Mesothelial cell of epicardium (in vitro differentiated cells): ENCODE data around the gene MGAT5. TPM values are rescaled to one million over a fixed set of nuclear protein-coding genes. Genes with fewer than 3 reads are reported as not detected.

ENCODE experiments used
- DNase-seq, 2 experiments: peaks; one replicate each; pipeline ENCODE4 v3.0.0; 2021; ENCODE audit warnings: low spot score in 2 of 2; ENCODE audit not compliant: unreplicated experiment in 2 of 2
- H3K27ac Mint-ChIP-seq: 2 replicates; pipeline ENCODE4 v1.8.0; 2021; ENCODE audit warnings: mixed read lengths
- H3K27me3 Mint-ChIP-seq: 2 replicates; pipeline ENCODE4 v1.8.0; 2021; ENCODE audit warnings: low read depth, mixed read lengths
- H3K36me3 Mint-ChIP-seq: 2 replicates; pipeline ENCODE4 v1.8.0; 2021; ENCODE audit warnings: mixed read lengths
- H3K4me1 Mint-ChIP-seq: 2 replicates; pipeline ENCODE4 v1.8.0; 2021; ENCODE audit warnings: mixed read lengths
- H3K4me3 Mint-ChIP-seq: 2 replicates; pipeline ENCODE4 v1.8.0; 2021; ENCODE audit warnings: mild to moderate bottlenecking, moderate library complexity, mixed read lengths
- H3K9me3 Mint-ChIP-seq: 2 replicates; pipeline ENCODE4 v1.8.0; 2021; ENCODE audit warnings: mixed read lengths
- total RNA-seq: library from RNA; stranded (reverse); gene quantifications from 3 replicates; pipeline ENCODE4 v1.2.1, GENCODE V29; 2021
- TF ChIP-seq, protein P1 (sequence below): fragments of 200-600 bp; sonication (generic); IDR thresholded peaks from one replicate; pipeline ENCODE4 v1.5.0; 2021; ENCODE audit warnings: antibody characterized with exemption; ENCODE audit not compliant: unreplicated experiment

The MGAT5 gene
- total RNA-seq, 1 donor from 2014 or later = 41.1 TPM

DNA sequence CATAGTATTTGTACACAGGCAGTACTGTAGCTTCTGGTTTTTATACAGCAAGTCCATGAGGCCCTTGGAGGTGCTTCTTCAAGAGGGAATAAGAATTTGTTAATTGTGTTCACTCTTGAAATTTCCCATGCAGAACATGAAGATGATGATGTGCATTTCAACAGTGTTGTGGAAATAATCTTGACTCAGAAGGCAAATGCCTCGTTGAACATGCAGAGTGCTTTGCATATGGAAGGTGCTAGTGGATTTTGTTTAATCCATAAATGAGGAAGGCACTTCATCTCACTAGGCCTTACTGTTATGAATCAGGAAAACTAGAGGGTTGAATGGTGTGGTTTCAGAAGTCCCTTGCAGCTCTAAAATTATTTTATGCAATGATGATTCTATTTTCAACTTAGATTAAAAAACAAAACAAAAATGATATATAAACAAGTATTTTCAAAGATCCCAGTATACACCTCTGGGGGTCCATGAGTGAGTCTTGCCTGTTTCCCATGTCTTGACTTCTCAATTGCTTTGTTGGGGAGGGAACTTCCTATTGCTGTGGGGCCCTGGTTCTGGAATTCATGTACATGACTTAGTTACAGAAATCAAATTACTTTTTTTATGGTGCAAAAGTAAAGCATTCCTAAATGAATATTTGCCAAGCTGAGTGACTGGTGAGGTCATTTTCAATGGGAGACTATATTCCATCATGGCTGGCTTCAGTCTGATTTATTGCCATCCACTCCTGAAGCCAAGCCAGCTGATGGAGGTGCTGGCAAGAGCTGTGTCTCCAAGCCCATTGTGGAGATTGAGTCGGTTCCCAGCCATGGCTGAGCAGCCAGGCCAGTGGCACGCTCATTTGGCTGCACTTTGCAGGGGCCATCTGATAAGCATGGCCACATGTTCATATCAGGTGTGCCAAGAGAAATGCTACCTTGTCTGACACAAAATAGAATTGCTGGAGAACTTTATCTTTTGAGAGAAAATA is 56.5 kb downstream of the MGAT5 start:
- TF ChIP-seq, protein P1, sequence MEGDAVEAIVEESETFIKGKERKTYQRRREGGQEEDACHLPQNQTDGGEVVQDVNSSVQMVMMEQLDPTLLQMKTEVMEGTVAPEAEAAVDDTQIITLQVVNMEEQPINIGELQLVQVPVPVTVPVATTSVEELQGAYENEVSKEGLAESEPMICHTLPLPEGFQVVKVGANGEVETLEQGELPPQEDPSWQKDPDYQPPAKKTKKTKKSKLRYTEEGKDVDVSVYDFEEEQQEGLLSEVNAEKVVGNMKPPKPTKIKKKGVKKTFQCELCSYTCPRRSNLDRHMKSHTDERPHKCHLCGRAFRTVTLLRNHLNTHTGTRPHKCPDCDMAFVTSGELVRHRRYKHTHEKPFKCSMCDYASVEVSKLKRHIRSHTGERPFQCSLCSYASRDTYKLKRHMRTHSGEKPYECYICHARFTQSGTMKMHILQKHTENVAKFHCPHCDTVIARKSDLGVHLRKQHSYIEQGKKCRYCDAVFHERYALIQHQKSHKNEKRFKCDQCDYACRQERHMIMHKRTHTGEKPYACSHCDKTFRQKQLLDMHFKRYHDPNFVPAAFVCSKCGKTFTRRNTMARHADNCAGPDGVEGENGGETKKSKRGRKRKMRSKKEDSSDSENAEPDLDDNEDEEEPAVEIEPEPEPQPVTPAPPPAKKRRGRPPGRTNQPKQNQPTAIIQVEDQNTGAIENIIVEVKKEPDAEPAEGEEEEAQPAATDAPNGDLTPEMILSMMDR = no peak
- DNase-seq = no peak
- Mint-ChIP-seq H3K4me3 (no peak overlapping the region), H3K27me3 (no peaks in the 10 kb centered on the region), H3K36me3 (peaks cover 5% of the 10 kb centered on the region), H3K4me1 (peaks cover 16% of the 10 kb centered on the region), H3K27ac (no peak overlapping the region), H3K9me3 (peaks cover 8% of the 10 kb centered on the region)

DNA sequence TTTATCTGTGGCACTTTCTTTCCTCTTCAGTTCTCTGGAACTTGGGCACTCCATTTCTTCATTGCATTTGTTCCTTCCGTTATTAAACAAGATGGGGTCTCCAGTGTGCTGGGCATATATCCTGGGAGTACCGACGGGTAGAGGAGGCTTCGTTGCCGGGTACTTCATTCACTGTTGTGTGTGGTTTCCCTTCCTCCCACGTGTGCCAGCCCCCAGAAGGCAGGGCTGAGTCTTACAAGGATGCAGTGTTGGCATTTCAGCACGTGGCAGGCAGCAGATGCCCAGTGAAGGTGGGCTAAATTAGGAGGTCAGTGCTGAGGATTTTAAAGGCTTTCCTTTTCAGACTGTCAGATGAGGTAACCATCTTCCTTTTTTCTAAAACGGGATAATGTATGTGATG is 58.6 kb downstream of the MGAT5 start:
- Mint-ChIP-seq H3K4me3 (no peak overlapping the region), H3K9me3 (peaks cover 8% of the 10 kb centered on the region), H3K27ac (no peak overlapping the region), H3K36me3 (peaks cover 5% of the 10 kb centered on the region), H3K27me3 (no peaks in the 10 kb centered on the region), H3K4me1 (peaks cover 11% of the 10 kb centered on the region)
- no peak for DNase-seq
- TF ChIP-seq, protein P1 = no peak

DNA sequence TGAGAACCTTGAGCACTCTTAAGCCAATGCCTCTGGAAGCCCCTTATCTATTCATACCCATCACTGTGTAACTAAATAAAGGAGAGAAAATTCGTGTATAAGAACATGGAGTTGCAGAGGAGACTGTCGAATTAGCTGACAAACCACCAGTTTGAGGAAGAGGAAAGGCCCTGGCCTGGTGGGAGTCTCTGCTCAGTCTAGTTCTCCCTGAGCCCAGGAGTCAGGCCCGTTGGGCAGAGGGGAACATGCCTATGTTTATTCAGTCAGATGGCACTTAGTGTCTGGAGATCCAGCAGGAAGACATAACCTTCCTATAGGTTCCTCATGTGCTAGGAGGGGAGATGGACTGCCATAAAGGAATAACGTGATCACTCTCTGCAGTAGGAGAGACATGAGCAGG is 60.3 kb downstream of the MGAT5 start:
- H3K27ac Mint-ChIP-seq = peak overlapping the region; percentile 19

DNA sequence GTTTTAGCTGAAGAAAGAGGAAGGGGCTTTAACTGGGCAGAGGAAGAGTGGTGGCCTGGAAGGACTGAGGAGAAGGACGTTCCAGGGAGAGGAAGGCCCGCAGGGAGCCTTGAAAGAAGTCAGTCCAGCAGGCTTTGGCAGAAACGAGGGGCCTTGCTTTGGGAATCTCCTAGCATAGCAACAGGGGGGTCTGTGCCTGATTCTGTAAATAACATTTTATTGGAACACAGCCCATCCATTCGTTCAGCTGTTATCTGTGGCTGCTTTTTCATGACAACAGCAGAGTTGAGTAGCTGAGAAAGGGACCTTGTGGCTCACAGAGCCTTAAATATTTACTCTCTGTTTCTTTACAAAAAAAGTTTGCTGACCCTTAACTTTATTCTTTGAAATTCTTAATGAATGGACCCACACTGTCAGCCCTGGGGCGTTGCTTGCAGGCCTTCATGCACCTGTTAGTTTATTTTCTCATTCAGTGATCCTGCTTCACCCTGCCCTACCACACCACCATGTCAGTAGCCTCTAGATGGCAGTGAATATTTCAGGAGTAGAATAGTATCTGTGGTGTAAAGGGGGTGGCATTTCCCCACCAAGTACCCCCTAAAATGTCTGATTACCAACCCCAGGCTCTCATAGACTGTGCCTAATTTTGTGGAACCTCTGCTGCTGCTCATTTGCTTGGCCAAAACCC is 61.0 kb downstream of the MGAT5 start:
- no peak overlapping the region for H3K4me3 Mint-ChIP-seq
- no peaks in the 10 kb centered on the region for H3K9me3 Mint-ChIP-seq
- DNase-seq = no peak
- H3K27ac Mint-ChIP-seq = peak overlapping the region; percentile 19
- peaks cover 4% of the 10 kb centered on the region for H3K36me3 Mint-ChIP-seq
- TF ChIP-seq, protein P1 = no peak
- H3K27me3 Mint-ChIP-seq = no peaks in the 10 kb centered on the region
- H3K4me1 Mint-ChIP-seq = peaks cover 9% of the 10 kb centered on the region

More for the DNA sequence above, 60.3 kb downstream of the MGAT5 start:
- H3K9me3 Mint-ChIP-seq = peaks cover 4% of the 10 kb centered on the region
- DNase-seq = no peak
- peaks cover 9% of the 10 kb centered on the region for H3K4me1 Mint-ChIP-seq
- TF ChIP-seq, protein P1 = no peak
- peaks cover 5% of the 10 kb centered on the region for H3K36me3 Mint-ChIP-seq
- no peak overlapping the region for H3K4me3 Mint-ChIP-seq
- H3K27me3 Mint-ChIP-seq = no peaks in the 10 kb centered on the region

DNA sequence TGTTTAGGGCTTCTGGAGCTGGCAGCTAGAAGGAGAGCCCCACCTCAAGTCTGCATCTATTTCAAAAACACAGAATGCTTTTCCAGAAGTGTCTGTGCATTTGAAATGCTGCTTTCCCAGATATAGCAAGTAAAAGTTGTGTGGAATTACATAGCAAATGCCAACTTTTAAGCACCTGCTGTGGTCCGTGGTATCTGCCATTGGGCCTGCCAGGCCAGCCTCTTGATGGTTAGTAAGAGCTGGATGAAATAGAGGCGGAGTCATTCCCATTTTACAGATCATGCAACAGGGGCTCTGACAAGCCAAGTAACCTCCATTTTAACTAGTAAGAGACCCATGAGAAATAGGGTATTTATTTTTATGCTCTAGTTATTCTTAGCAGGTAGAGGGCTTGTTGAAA is 61.6 kb downstream of the MGAT5 start:
- TF ChIP-seq, protein P1 = no peak

More for the DNA sequence above, 61.6 kb downstream of the MGAT5 start:
- no peak overlapping the region for H3K4me3 Mint-ChIP-seq
- peaks cover 9% of the 10 kb centered on the region for H3K4me1 Mint-ChIP-seq
- no peak for DNase-seq
- H3K36me3 Mint-ChIP-seq = peaks cover 4% of the 10 kb centered on the region
- H3K9me3 Mint-ChIP-seq = no peaks in the 10 kb centered on the region
- no peak overlapping the region for H3K27ac Mint-ChIP-seq
- no peaks in the 10 kb centered on the region for H3K27me3 Mint-ChIP-seq
